SU-DHL-6 (cell line): ENCODE results near the gene HHATL.

Experiments
- CTCF ChIP-seq: fragments of 200-600 bp; sonication (generic); IDR thresholded peaks from one replicate; pipeline ENCODE4 v1.5.1; 2017; ENCODE audit warnings: antibody characterized with exemption, mild to moderate bottlenecking, low read length, moderate library complexity; ENCODE audit not compliant: insufficient read depth, poor library complexity, severe bottlenecking
- EZH2phosphoT487 ChIP-seq: fragments of 200-600 bp; sonication (generic), shearing (Covaris generic); conservative IDR thresholded peaks from 2 replicates; pipeline ENCODE4 v1.6.1; 2018; ENCODE audit warnings: mild to moderate bottlenecking, antibody characterized with exemption, low read length, moderate library complexity, mixed read lengths

GRCh38 chr3:42733501-42734262 is 31.1 kb upstream of the HHATL start:
- TF ChIP-seq CTCF: no peak
- no peak for TF ChIP-seq EZH2phosphoT487
